HUES48 (cell line): ENCODE data around the gene NMUR2.
A peak's percentile ranks its signal among the peaks of the same experiment; 100 is the strongest.

Source experiments
- H3K27ac ChIP-seq: one replicate; pipeline ENCODE4 v1.7.0; 2013; ENCODE audit warnings: low read depth, low read length, inconsistent platforms
- H3K27me3 ChIP-seq: 2 replicates; pipeline ENCODE4 v1.6.1; 2013; ENCODE audit warnings: mild to moderate bottlenecking, low read length; ENCODE audit not compliant: control insufficient read depth, insufficient read depth
- H3K36me3 ChIP-seq: 2 replicates; pipeline ENCODE4 v1.6.1; 2013; ENCODE audit warnings: low read length; ENCODE audit not compliant: control insufficient read depth, insufficient read depth
- H3K4me1 ChIP-seq: 2 replicates; pipeline ENCODE4 v1.6.1; 2013; ENCODE audit warnings: mild to moderate bottlenecking, low read length; ENCODE audit not compliant: control insufficient read depth, insufficient read depth
- H3K4me3 ChIP-seq: 2 replicates; pipeline ENCODE4 v1.5.1; 2013; ENCODE audit warnings: mild to moderate bottlenecking, low read depth, low read length
- H3K9ac ChIP-seq: 2 replicates; pipeline ENCODE4 v1.6.1; 2013; ENCODE audit warnings: mild to moderate bottlenecking, low read depth, low read length, moderate library complexity
- H3K9me3 ChIP-seq: 2 replicates; pipeline ENCODE4 v1.6.1; 2013; ENCODE audit warnings: low read length; ENCODE audit not compliant: control insufficient read depth, insufficient read depth

NMUR2 gene, protein sequence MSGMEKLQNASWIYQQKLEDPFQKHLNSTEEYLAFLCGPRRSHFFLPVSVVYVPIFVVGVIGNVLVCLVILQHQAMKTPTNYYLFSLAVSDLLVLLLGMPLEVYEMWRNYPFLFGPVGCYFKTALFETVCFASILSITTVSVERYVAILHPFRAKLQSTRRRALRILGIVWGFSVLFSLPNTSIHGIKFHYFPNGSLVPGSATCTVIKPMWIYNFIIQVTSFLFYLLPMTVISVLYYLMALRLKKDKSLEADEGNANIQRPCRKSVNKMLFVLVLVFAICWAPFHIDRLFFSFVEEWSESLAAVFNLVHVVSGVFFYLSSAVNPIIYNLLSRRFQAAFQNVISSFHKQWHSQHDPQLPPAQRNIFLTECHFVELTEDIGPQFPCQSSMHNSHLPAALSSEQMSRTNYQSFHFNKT

DNA sequence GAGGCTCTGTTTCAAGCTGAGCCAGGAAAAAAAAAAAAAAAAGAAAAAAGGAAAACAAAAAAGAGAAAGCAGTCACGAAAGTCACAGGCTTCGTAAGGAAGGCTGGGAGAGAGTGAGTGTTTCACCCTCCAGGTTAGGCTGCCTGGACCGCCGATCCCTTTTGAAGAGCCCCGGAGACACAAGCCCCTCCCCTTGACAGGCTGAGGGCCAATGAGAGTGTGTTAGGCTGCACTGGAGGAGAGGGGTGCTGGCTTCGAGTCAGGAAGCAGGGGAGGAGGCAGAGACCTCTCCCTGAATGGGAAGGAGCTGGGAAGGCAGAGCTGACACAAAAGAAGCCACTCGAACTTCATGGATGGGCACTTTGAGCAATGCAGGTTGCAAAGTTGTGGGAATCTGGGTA is at the start of gene NMUR2:
NMUR2 (minus strand) TSS at position 135 of the 400 bp plus-strand sequence. CDS start 166 bp downstream, outside the sequence.
- H3K9me3 ChIP-seq: no peaks in the 10 kb centered on the region
- no peaks in the 10 kb centered on the region for H3K27me3 ChIP-seq
- H3K27ac ChIP-seq: no peak within 1 kb of the TSS
- H3K36me3 ChIP-seq: no peaks in the 10 kb centered on the region
- no peak within 1 kb of the TSS for H3K9ac ChIP-seq
- 0 out of 2 replicates have a peak, but pooled peaks cover 2% of the 10 kb centered on the region for H3K4me1 ChIP-seq
- no peak within 1 kb of the TSS for H3K4me3 ChIP-seq

DNA sequence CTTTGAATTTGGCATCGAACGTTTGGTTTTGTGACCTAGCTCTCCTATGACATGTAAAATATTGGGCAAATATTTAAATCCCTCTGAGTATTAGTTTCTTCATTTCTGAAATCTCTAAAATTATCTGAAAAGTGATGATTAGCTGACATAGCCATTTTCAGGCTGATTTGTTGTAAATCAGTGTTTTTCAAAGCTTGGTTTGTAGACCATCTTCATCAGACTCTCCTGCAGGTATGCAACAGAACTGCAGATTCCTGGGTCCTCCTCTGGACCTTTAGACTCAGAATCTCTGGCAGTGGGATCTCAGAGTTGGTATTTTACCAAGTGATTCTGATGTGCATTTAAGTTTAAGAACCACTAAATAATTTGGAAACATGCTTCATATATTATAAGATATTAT is 38.9 kb upstream of the NMUR2 start:
- no peaks in the 10 kb centered on the region for H3K36me3 ChIP-seq
- H3K27ac ChIP-seq: no peak overlapping the region
- H3K27me3 ChIP-seq: no peaks in the 10 kb centered on the region
- H3K4me3 ChIP-seq: no peak overlapping the region
- H3K9ac ChIP-seq: no peak overlapping the region
- 0 out of 2 replicates have a peak, but pooled peaks cover 6% of the 10 kb centered on the region for H3K4me1 ChIP-seq
- no peaks in the 10 kb centered on the region for H3K9me3 ChIP-seq

DNA sequence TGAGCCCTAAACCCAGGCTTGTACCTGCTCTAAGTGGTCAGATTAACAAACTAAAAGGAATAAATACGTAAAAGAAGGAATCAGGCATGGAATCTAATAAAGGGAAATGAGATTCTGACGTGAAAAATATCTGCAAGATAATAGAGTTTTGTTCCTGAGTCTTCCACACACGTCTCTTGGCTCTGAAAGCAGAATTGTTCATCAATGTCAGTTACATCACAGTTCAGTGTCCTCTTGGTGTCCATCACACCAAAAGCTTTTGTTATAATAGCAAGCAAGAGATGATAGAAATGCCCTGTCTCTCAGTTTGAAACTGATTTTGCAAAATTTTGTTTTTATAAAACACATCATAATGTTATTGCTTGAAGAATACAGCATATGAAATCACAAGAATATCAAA is 34.7 kb upstream of the NMUR2 start:
- H3K4me1 ChIP-seq: peaks cover 20% of the 10 kb centered on the region
- H3K27ac ChIP-seq: no peak overlapping the region
- no peak overlapping the region for H3K9ac ChIP-seq
- no peaks in the 10 kb centered on the region for H3K36me3 ChIP-seq
- no peak overlapping the region for H3K4me3 ChIP-seq
- no peaks in the 10 kb centered on the region for H3K9me3 ChIP-seq
- no peaks in the 10 kb centered on the region for H3K27me3 ChIP-seq

DNA sequence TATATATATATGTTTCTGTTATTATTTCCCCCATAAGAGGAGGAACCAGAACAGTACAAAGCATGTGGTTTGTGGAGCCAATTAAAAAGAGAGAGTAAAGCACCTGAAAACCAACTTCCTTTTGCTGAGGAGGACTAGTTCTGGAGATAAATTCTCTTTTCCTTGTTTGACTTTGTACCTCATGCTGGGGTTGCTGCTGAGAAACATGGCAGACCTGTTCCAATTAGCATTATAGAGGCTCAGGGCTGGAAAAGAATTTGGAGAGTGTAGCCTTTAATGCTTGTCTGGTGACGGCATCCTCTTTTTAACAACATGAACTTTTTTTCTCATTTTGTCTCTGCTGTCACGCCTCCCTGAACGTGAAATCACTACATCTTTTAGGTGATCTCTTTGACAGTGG is 32.8 kb upstream of the NMUR2 start:
- Histone ChIP-seq H3K36me3 (no peaks in the 10 kb centered on the region), H3K9ac (no peak overlapping the region), H3K4me1 (peaks cover 17% of the 10 kb centered on the region), H3K9me3 (no peaks in the 10 kb centered on the region), H3K4me3 (peak overlapping the region; percentile 35; the same call in 1 of the 2 replicates), H3K27ac (peak overlapping the region; percentile 33), H3K27me3 (no peaks in the 10 kb centered on the region)

DNA sequence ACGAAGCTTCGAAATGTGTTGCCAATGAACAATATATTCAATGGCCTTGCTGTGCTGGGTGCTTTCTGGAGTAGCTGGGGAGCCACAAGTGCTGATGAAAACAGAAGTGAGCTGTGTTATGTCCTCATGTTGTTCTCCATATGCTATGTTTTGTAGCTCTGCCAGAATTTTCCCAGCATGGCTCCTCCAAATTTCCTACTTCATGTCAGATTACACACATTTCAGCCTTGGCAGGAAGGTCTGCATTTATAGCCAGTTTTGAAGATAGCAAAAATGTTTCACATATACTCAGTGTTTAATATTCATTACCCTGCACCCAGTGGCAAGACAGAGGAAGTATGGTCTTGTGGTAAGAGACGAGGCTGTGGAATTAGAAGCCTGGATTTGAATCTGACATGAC is 22.6 kb upstream of the NMUR2 start:
- Histone ChIP-seq H3K27ac (no peak overlapping the region), H3K36me3 (no peaks in the 10 kb centered on the region), H3K27me3 (no peaks in the 10 kb centered on the region), H3K9me3 (no peaks in the 10 kb centered on the region), H3K4me1 (no peaks in the 10 kb centered on the region), H3K4me3 (no peak overlapping the region), H3K9ac (no peak overlapping the region)

DNA sequence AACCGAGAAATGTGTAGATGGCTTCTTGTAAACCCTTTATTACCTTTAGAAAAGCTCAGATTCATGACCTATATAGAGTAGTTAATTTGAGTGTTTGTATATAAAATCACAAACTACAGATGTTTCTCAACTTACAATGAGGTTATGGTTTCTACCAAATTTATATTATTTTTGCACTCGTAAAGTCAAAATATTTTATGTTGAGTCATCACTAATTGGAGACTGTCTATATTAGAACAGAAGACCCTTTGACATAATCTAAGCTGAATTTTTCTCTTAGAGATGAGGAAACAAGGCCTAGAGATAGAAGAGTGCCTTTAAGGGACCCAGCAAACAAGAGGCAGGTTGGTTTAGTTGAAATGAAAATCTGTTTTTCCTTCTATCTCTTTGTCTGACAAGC is 20.0 kb upstream of the NMUR2 start:
- H3K4me3 ChIP-seq: no peak overlapping the region
- H3K9ac ChIP-seq: no peak overlapping the region
- H3K27ac ChIP-seq: no peak overlapping the region
- H3K27me3 ChIP-seq: no peaks in the 10 kb centered on the region
- no peaks in the 10 kb centered on the region for H3K9me3 ChIP-seq
- no peaks in the 10 kb centered on the region for H3K4me1 ChIP-seq
- no peaks in the 10 kb centered on the region for H3K36me3 ChIP-seq

DNA sequence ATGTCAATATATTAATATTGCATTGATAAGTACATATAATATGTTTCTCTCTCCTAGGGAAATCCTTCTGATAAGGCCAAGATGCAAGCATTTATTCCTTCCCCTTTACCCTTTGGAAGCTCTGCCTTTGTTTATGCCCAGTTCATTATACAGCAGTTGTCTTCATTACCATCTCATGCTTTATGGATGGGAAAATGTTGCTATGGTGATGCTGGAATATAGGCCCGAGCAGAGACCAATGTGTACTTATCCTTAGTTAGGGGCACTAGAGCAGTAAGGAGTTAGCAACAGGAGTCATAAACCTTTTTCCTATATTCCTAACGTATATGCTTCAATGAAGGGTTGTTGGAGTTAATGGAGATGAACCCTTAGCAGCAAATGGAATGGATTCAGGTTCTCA is 19.4 kb upstream of the NMUR2 start:
- H3K4me1 ChIP-seq: no peaks in the 10 kb centered on the region
- no peaks in the 10 kb centered on the region for H3K27me3 ChIP-seq
- H3K36me3 ChIP-seq: no peaks in the 10 kb centered on the region
- no peak overlapping the region for H3K27ac ChIP-seq
- H3K4me3 ChIP-seq: no peak overlapping the region
- no peaks in the 10 kb centered on the region for H3K9me3 ChIP-seq
- H3K9ac ChIP-seq: no peak overlapping the region

DNA sequence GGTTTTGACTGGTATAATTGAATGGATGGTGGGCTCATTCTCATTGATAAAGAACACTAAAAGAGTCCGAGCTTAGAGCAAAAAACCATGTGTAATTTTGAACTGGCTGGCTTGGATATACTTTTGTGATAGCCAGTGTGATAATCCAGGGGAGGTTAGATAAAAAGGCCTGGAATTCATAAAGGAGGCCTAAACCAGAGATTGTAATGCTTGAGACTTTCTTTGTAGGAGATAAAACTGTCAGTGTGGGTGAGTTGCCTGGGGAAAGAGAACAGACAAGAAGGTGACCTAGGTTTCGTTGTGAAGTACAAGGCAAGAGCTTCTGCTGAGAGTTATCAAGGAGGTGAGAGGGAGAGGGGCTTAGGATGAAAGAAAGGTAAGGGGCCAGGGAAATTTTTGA is 17.0 kb upstream of the NMUR2 start:
- Histone ChIP-seq H3K36me3 (no peaks in the 10 kb centered on the region), H3K9ac (no peak overlapping the region), H3K4me1 (no peaks in the 10 kb centered on the region), H3K27ac (no peak overlapping the region), H3K9me3 (no peaks in the 10 kb centered on the region), H3K4me3 (no peak overlapping the region), H3K27me3 (no peaks in the 10 kb centered on the region)

DNA sequence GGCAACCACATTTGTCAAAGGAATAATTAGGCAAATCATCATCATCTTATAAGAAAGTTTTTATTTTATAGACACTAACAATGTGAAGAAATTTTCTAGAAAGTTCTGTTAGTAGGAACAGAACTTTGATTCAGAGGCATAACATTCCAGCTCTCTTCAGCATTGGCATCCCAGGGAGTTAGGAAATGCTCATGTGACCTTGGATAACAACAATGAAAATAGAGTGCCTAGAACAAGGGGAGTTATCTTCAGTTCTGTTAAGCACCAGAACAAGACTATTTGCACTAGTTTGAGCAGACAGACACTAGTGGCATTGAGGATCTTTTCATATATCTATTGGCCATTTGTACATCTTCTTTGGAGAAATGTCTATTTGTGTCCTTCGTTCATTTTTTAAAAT is 7.0 kb upstream of the NMUR2 start:
- no peak overlapping the region for H3K9ac ChIP-seq
- no peaks in the 10 kb centered on the region for H3K27me3 ChIP-seq
- no peaks in the 10 kb centered on the region for H3K9me3 ChIP-seq
- no peak overlapping the region for H3K27ac ChIP-seq
- no peaks in the 10 kb centered on the region for H3K4me1 ChIP-seq
- no peaks in the 10 kb centered on the region for H3K36me3 ChIP-seq
- H3K4me3 ChIP-seq: no peak overlapping the region

DNA sequence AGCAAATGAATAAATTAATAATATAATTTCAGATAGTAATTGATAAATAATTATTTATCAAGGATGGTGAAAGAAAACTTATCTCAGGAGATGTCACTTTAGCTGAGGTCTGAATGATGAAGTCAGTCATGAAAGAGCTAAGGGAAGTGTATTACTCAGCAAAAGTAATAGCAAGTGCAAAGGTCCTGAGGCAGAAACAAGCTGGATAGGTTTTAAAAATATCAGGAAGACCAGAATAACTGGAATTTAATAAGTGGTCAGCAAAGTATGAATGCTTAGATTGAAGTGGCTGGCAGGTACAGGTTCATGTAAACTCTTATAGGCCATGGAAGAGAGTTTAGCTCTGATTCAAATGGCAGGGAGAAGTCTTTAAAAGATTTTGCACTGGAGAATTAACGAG is 1.0 kb upstream of the NMUR2 start:
- H3K27ac ChIP-seq: no peak overlapping the region
- H3K27me3 ChIP-seq: no peaks in the 10 kb centered on the region

DNA sequence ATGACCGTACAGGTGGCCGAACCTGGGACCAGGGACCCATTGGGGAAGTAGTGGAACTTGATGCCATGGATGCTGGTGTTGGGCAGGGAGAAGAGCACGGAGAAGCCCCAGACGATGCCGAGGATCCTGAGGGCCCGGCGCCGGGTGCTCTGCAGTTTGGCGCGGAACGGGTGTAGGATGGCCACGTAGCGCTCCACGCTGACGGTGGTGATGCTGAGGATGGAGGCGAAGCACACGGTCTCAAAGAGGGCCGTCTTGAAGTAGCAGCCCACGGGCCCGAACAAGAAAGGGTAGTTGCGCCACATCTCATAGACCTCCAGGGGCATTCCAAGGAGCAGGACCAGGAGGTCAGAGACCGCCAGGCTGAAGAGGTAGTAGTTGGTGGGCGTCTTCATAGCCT is 585 bp downstream of the NMUR2 start:
- no peaks in the 10 kb centered on the region for H3K27me3 ChIP-seq
- H3K36me3 ChIP-seq: no peaks in the 10 kb centered on the region
- no peak overlapping the region for H3K27ac ChIP-seq
- H3K4me1 ChIP-seq: 0 out of 2 replicates have a peak, but pooled peaks cover 2% of the 10 kb centered on the region
- no peaks in the 10 kb centered on the region for H3K9me3 ChIP-seq
- H3K4me3 ChIP-seq: no peak overlapping the region
- no peak overlapping the region for H3K9ac ChIP-seq

More for the DNA sequence above, 1.0 kb upstream of the NMUR2 start:
- H3K4me1 ChIP-seq: 0 out of 2 replicates have a peak, but pooled peaks cover 2% of the 10 kb centered on the region
- H3K9ac ChIP-seq: no peak overlapping the region
- H3K9me3 ChIP-seq: no peaks in the 10 kb centered on the region
- H3K4me3 ChIP-seq: no peak overlapping the region
- H3K36me3 ChIP-seq: no peaks in the 10 kb centered on the region
